HG03432 (cell line): Measurements from ENCODE around the gene MAP6.

Source experiments
- ATAC-seq: cut with Tn5 transposase; IDR thresholded peaks from one replicate; pipeline ENCODE4 v1.9.1; 2021; ENCODE audit warnings: mild to moderate bottlenecking, moderate library complexity; ENCODE audit not compliant: unreplicated experiment

MAP6 gene

DNA sequence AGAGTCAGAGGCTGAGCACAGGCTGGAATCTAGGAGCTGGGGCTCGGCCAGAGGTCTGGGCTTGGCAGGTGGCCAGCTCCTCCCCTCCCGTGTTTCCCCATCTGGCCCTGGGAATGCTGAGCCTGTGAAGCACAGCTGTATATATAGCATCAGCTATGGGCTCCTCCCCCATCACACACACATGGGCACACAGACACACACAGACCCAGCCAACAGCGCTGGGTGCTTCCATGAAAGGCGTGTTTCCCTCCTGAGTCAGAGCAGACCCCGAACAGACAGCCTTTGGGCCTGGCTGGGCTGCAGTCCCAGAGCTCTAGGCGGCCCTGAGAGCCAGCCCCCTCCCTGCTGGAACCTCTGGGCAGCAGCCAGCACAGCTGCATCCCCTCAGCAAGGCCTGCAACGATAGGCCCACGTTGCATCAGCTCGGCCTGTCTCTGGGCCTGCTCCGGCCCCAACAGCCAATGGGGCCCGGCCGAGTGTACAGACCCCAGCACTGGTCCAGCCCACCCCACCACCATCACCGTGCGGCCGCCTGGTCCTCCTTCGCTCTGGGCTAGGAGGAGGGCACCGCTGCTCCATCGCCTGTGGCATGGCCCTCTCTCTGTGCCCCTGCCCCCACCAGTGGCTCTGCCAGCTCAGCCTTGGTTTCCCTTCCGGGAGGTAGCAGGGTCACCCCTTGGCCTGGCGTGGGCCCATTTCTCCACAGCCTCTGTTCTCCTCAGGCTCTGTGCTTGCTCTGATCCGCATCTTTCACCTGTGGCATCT is 114.4 kb downstream of the MAP6 start:
- no peak for ATAC-seq

GRCh38 chr11:75553889-75554257 is 115.0 kb downstream of the MAP6 start:
- ATAC-seq, result no peak

DNA sequence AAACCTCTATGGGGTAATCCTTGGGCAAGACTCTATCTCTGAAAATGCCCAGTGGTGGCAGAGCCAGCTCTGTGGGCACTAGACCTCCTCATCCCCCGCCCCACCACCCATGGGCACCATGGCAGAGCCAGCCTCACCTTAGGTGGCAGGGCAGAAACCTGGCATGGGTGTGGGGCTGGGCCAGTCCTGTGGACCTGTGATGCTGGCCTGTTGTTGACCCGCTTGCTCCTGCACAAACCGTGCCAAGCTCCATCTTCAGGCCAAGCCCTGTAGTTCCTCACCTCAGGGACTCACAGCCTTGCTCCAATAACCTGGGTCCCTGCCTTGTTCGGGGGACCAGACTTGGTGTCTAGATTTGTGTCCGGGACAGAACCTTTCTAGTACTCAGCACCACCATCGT is 115.7 kb downstream of the MAP6 start:
- no peak for ATAC-seq

- ATAC-seq, result no peak
Measured at GRCh38 chr11:75549370-75549958, 119.4 kb downstream of the MAP6 start.

GRCh38 chr11:75548595-75549272 is 120.1 kb downstream of the MAP6 start:
- ATAC-seq, result no peak

DNA sequence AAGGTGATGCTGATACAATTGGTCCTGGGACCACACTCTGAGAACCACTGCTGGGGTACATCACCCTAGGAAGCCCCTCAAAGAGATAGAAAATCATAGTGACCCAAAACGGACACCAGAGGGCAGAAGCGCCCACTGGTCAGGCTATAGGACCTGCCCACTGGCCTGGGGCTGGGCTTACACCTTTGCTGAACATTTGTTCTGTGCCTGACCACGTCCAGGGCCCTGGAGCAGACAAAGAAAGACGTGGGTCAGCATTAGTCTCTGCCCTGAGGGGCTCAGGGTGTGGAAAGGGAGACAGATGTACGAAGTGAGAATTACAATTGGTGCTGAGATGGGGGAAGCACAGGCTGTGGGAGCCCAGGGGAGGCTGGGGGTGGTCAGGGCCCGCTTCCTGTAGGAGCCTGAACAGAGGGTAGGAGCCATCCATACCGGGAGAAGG is 121.2 kb downstream of the MAP6 start:
- no peak for ATAC-seq

GRCh38 chr11:75547177-75547576 is 121.7 kb downstream of the MAP6 start:
- ATAC-seq, result no peak

DNA sequence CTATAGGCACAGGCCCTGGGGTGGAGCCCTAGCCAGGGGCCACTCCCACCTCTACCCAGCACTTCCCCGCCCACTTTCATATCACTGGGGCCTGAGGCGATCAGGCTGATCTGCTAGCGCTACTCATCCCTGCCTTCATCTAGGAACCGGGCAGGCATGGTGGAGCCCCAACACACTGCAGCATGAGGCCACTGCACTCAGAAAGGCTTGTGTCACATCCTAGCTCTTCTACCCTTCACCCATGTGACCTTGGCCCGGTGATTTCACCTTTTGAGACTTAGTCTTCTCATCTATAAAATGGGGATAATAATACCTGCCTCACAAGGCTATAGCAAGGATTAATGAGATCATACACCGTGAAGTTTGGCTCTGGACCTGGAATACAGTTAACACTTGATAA is 125.0 kb downstream of the MAP6 start:
- ATAC-seq, result no peak

DNA sequence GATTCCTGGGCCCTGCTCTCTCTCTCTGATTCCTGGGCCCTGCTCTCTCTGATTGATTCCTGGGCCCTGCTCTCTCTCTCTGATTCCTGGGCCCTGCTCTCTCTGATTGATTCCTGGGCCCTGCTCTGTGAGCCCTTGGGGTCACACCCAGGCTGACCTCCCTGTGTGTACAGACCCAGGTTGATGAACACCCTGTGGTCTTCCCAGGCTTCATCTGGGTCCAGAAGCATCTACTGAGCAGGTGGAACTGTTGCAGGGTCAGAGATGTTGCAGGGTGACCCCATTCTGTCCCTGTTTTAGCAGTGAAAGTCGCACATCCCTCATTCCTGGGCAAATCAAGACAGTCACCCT is 126.8 kb downstream of the MAP6 start:
- no peak for ATAC-seq

- no peak for ATAC-seq
Measured at GRCh38 chr11:75541193-75542087, 127.4 kb downstream of the MAP6 start.

DNA sequence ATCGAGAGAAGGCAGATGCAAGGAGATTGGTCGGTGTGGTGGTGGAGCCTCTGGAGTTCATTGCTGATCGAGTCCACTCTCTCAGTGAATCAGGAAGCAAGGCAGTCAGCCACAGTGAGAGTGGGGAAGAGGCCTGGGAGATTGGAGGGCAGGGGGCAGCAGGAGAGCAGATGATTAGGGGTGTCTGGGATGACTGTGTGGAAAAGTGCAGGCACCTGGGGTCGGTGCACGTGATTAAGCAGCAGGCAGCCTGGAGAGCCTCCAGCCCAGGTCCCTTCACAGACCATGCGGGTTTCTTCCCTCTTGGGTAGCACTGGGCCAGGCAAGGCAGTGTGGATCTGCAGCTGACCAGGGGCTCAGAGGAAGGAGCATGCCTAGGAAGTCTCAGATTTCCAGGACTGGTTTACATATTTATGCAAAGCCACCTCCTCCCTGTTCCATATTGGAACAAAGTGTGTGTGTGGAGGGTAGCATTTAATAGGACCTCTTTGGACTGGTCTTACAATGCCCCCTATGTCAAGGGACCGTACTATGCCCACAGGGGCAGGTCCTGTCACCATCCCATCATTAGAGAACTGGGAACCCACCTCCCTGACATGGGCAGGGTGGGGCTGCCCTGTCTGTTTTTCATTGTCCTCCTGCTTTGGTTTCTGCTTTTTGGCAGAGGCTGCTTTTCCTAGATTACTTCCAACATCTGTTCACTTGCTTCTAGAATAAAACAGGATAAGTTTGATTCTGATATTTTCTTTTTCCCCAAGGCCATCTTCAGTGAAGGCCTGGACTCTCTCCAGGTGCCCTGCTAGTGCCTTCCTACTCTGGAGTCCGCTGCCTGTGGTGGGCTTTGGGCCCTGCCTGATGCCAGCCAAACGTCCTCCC is 129.1 kb downstream of the MAP6 start:
- no peak for ATAC-seq

- ATAC-seq, result no peak
Measured at GRCh38 chr11:75538150-75538942, 130.5 kb downstream of the MAP6 start.

GRCh38 chr11:75537740-75538139 is 131.1 kb downstream of the MAP6 start:
- no peak for ATAC-seq
